ENCODE results near the gene EPHB4. TPM values are rescaled to one million over a fixed set of nuclear protein-coding genes. Genes with fewer than 3 reads are reported as not detected.

EPHB4 gene
- total and polyA plus RNA-seq, 2 of the 8 experiments (the other 6 are each of a cell fraction or from before 2014, with no cell fraction given): 85.0 to 113 TPM

- TF ChIP-seq HDAC2 (IDR thresholded peaks at IDR 0.05; ENCODE audit: borderline replicate concordance in 1 of 2, low read depth in 2 of 2, low read length in 2 of 2): no peak
- no peak for TF ChIP-seq PHF8 (conservative IDR thresholded peaks at IDR 0.05; ENCODE audit: low read depth, low read length)
- TF ChIP-seq TBP (IDR thresholded peaks at IDR 0.05; ENCODE audit: low read depth, low read length): no peak
- TF ChIP-seq KDM1A (IDR thresholded peaks at IDR 0.05; ENCODE audit: borderline replicate concordance, low read length): no peak
- TF ChIP-seq USF2 (IDR thresholded peaks at IDR 0.05; ENCODE audit: low read length): no peak
Measured at GRCh38 chr7:100832281-100832633, 4.9 kb upstream of the EPHB4 start (continued).

All from H1 (cell line).